Neutrophil (primary cell): ENCODE data around the gene LNX2.

ENCODE experiments used
- H3K27ac ChIP-seq: fragments of 200-600 bp; sonication (generic); 2 replicates; pipeline ENCODE4 v1.5.1; 2016; ENCODE audit warnings: mild to moderate bottlenecking, moderate library complexity
- H3K27me3 ChIP-seq: fragments of 200-600 bp; sonication (generic); 2 replicates; pipeline ENCODE4 v1.6.0; 2016; ENCODE audit warnings: mild to moderate bottlenecking
- H3K36me3 ChIP-seq: fragments of 200-600 bp; sonication (generic); 2 replicates; pipeline ENCODE4 v1.5.1; 2017
- H3K4me1 ChIP-seq, 2 experiments: fragments of 200-600 bp in 1 of 2; sonication (generic) in 1 of 2; 1 replicate in 1 of 2; 2 replicates in 1 of 2; pipeline versions ENCODE4 v1.5.1 to v1.6.1; 2013 to 2016; ENCODE audit warnings: low read depth in 1 of 2, low read length in 1 of 2, mild to moderate bottlenecking in 1 of 2, moderate library complexity in 1 of 2; ENCODE audit not compliant: control insufficient read depth in 1 of 2, insufficient read depth in 1 of 2
- H3K4me3 ChIP-seq, 2 experiments: fragments of 200-600 bp in 1 of 2; sonication (generic) in 1 of 2; 1 replicate in 1 of 2; 2 replicates in 1 of 2; pipeline ENCODE4 v1.5.1; 2013 to 2016; ENCODE audit warnings: low read depth in 1 of 2, low read length in 1 of 2, mild to moderate bottlenecking in 1 of 2, moderate library complexity in 1 of 2
- H3K9me3 ChIP-seq: fragments of 200-600 bp; sonication (generic); 2 replicates; pipeline ENCODE4 v1.5.1; 2016
- TF ChIP-seq, protein P1 (sequence below): fragments of 200-600 bp; sonication (generic); IDR thresholded peaks from 2 replicates; pipeline ENCODE4 v1.5.1; 2016; ENCODE audit warnings: antibody characterized with exemption

Gene LNX2

DNA sequence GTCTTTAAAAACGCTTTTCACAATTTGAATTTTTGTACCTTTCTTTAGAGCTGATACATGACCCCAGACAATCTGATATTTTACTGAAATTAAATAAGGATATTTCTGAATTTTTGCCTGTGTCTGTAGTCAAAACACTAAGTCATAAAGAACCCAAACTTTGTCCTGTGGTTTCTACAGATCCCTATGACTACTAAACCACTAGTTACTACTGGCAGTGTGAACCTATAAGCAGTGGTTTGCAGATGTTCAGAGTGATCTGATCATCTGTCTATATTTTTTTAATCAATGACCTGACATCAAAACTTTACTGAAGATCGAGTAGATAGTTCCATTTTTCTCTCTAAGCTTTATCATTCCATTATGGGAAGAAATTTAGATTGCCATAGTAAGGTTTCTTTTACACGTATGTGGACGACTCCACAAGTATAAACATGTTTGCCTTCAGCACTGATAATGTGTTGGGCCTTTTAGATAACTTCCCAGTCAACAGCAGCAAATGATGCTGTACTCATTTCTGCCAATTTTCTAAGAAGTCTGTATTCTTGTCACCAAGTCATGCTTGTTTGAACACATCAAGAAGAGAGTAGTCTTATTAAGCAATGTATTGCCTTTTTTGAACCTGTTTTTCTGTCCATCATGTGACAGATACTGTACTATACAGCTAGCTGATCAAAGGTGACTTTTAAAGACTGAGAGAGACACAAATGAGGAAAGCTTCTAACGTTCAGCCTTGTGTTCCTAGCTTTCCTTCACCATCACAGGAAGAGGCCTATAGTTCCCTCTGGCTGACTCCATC, 23.2 kb upstream of the LNX2 start:
- no peak overlapping the region for H3K4me3 ChIP-seq
- no peak overlapping the region for H3K27ac ChIP-seq
- no peaks in the 10 kb centered on the region for H3K4me1 ChIP-seq
- no peaks in the 10 kb centered on the region for H3K9me3 ChIP-seq
- TF ChIP-seq, protein P1, sequence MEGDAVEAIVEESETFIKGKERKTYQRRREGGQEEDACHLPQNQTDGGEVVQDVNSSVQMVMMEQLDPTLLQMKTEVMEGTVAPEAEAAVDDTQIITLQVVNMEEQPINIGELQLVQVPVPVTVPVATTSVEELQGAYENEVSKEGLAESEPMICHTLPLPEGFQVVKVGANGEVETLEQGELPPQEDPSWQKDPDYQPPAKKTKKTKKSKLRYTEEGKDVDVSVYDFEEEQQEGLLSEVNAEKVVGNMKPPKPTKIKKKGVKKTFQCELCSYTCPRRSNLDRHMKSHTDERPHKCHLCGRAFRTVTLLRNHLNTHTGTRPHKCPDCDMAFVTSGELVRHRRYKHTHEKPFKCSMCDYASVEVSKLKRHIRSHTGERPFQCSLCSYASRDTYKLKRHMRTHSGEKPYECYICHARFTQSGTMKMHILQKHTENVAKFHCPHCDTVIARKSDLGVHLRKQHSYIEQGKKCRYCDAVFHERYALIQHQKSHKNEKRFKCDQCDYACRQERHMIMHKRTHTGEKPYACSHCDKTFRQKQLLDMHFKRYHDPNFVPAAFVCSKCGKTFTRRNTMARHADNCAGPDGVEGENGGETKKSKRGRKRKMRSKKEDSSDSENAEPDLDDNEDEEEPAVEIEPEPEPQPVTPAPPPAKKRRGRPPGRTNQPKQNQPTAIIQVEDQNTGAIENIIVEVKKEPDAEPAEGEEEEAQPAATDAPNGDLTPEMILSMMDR, result no peak
- H3K36me3 ChIP-seq, result peaks cover 2% of the 10 kb centered on the region
- H3K27me3 ChIP-seq, result no peaks in the 10 kb centered on the region

DNA sequence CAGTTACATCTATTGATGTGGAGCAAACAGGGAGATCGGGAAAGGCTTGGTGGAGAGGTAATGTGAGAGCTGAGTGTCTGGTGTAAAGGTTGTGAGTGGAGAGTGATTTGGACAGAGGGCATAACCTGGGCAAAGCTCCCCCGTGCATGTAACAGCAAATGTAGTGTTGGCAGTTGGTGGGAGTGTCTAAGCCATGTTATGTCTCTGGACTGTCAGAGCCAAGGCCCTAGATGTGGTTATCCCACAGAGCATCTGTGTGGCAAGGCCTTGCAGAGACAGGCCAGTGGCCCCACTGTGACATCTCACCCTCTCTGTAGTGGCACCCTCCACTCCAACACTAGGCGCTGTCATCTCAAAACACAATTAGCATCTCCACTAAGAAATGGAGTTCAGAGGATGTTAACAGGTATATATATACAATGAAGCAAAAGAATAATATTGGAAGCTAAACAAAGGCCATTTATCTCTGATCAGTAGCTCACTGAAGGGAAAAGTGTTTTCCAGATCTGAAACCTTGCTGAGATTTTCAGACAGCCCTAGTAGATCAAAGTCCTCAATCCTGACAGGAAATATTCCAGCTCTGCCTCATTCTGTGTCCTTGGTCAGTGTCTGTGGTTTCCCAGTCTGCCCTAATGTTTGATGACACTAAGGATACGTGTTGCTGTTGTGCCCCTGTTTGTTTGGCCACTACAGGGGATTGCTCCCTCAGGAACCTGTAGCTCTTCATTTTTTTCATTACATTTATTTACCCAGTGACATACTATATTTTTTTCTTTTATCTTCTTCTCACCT, 21.6 kb upstream of the LNX2 start:
- no peaks in the 10 kb centered on the region for H3K4me1 ChIP-seq
- H3K27ac ChIP-seq, result no peak overlapping the region
- no peak overlapping the region for H3K4me3 ChIP-seq
- no peaks in the 10 kb centered on the region for H3K36me3 ChIP-seq
- H3K9me3 ChIP-seq, result no peaks in the 10 kb centered on the region
- TF ChIP-seq, protein P1, result no peak
- H3K27me3 ChIP-seq, result no peaks in the 10 kb centered on the region

DNA sequence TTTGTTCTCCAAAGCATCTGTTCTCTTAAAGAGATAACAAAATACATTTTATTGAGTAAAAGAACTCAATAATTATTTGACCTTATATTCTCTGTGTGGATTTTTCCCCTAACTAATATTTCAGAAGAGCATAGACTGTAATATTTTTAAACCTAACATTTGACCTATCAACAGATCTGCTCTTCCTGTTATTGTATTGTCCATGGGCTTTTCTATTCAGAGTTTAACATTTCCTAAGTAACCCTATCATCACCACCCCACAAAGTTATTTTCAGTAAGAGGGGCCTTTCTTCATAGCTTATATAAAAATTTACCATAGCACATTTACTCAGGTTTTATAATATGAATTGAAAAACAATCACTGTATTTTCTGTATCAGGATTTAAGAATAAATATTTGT, 18.9 kb upstream of the LNX2 start:
- Histone ChIP-seq H3K27me3 (no peaks in the 10 kb centered on the region), H3K4me3 (no peak overlapping the region), H3K4me1 (peaks cover 0 to 4% of the 10 kb centered on the region in 2 experiments), H3K36me3 (no peaks in the 10 kb centered on the region), H3K27ac (no peak overlapping the region), H3K9me3 (no peaks in the 10 kb centered on the region)
- TF ChIP-seq, protein P1, result no peak

DNA sequence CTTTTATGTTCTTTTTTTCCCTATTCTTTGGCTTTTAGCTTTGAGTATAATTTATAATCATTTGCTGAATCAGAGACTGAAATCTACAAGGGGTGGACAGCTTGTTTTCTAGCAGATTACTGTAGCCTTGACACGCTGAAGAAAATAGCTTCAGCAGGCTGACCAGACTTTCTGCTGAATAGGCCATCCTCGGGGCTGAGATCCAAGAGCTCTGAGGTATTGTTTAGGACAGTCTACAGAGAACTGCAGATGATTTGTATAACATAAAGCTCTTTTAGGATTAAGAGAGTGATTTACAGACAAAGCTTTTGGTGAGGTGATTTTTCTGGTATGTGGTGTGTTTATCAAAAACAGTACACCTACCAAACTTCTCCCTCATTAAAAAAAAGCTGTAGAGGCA, 18.2 kb upstream of the LNX2 start:
- TF ChIP-seq, protein P1, result no peak
- no peak overlapping the region for H3K4me3 ChIP-seq
- H3K27ac ChIP-seq, result no peak overlapping the region
- no peaks in the 10 kb centered on the region for H3K27me3 ChIP-seq
- no peaks in the 10 kb centered on the region for H3K9me3 ChIP-seq
- H3K4me1 ChIP-seq, result peaks cover 0 to 4% of the 10 kb centered on the region in 2 experiments
- no peaks in the 10 kb centered on the region for H3K36me3 ChIP-seq

DNA sequence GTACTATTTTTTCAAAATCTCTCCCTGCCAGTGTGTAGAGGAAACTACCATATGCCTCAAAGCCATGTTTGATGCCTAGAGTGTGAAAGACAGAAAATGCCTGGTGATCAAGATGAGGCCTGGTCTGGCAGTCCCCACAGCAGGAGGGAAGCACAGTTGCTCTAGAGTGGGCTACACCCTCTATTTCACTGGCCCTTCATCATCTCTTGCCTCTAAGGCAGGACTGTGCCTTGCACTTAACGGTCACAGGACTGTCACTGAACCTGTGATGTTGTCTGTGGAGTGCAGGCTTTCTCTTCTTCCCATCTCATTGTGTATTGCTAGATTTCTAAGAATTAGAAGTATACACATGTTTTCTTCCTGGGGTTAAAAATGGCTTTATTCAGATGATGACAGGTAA, 17.7 kb upstream of the LNX2 start:
- peaks cover 1% of the 10 kb centered on the region for H3K36me3 ChIP-seq
- H3K9me3 ChIP-seq, result no peaks in the 10 kb centered on the region
- no peaks in the 10 kb centered on the region for H3K27me3 ChIP-seq
- TF ChIP-seq, protein P1, result no peak
- H3K4me3 ChIP-seq, result no peak overlapping the region
- no peak overlapping the region for H3K27ac ChIP-seq
- peaks cover 0 to 4% of the 10 kb centered on the region in 2 experiments for H3K4me1 ChIP-seq
